ENCODE data around the gene TANC1. TPM values are rescaled to one million over a fixed set of nuclear protein-coding genes. Genes with fewer than 3 reads are reported as not detected.

Gene TANC1
- polyA plus RNA-seq, 1 donor from 2014 or later: 0.37 TPM

DNA sequence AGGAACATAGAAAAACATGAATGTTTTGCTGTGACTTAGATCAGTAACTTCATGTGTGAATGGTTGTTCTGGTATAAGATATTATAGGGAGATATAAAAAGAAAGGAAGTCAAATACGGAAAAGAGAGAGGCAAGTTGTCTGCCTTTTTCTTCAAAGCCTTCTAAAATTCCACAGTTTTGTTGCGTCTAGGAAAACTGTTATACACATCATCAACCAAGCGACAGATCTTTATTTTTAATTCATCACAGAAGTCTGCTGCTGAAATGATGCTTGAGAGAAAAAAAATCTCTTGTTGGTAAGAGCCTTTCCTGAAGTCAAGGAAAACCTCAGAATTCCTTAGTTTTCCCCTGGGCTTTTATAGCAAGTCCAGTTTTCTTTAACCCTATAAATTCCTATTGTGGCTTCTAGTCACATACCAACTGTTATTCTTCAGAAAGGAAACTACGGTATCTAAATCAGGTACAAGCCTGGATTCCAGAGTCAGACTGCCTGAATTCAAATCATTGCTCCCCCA is 36.3 kb upstream of the TANC1 start:
- no peaks in the 10 kb centered on the region for H3K79me2 ChIP-seq (replicated peaks; ENCODE audit: insufficient read depth, low read length)
- H3K9me2 ChIP-seq (ENCODE audit: insufficient read depth, low read length): no peaks in the 10 kb centered on the region
- H3K9ac ChIP-seq (ENCODE audit: low read length): no peak overlapping the region
- no peaks in the 10 kb centered on the region for H3K27me3 ChIP-seq (ENCODE audit: insufficient read depth, low read depth, low read length)
- H3K4me3 ChIP-seq (ENCODE audit: low read length): no peak overlapping the region
- H3K27ac ChIP-seq (ENCODE audit: low read length): no peak overlapping the region
- no peak overlapping the region for H3K4me2 ChIP-seq (ENCODE audit: low read length)
- H3F3A ChIP-seq (ENCODE audit: insufficient read depth, low read length, poor library complexity, severe bottlenecking): no peaks in the 10 kb centered on the region
- no peak overlapping the region for H2AFZ ChIP-seq (ENCODE audit: low read depth, low read length)
- no peaks in the 10 kb centered on the region for H4K20me1 ChIP-seq (ENCODE audit: insufficient read depth)
- H3K9me3 ChIP-seq (ENCODE audit: low read length): no peaks in the 10 kb centered on the region
- no peaks in the 10 kb centered on the region for H3K36me3 ChIP-seq (ENCODE audit: insufficient read depth, low read length)
- no peak for TF ChIP-seq POLR2AphosphoS5 (IDR thresholded peaks at IDR 0.05)
- TF ChIP-seq, protein P1, sequence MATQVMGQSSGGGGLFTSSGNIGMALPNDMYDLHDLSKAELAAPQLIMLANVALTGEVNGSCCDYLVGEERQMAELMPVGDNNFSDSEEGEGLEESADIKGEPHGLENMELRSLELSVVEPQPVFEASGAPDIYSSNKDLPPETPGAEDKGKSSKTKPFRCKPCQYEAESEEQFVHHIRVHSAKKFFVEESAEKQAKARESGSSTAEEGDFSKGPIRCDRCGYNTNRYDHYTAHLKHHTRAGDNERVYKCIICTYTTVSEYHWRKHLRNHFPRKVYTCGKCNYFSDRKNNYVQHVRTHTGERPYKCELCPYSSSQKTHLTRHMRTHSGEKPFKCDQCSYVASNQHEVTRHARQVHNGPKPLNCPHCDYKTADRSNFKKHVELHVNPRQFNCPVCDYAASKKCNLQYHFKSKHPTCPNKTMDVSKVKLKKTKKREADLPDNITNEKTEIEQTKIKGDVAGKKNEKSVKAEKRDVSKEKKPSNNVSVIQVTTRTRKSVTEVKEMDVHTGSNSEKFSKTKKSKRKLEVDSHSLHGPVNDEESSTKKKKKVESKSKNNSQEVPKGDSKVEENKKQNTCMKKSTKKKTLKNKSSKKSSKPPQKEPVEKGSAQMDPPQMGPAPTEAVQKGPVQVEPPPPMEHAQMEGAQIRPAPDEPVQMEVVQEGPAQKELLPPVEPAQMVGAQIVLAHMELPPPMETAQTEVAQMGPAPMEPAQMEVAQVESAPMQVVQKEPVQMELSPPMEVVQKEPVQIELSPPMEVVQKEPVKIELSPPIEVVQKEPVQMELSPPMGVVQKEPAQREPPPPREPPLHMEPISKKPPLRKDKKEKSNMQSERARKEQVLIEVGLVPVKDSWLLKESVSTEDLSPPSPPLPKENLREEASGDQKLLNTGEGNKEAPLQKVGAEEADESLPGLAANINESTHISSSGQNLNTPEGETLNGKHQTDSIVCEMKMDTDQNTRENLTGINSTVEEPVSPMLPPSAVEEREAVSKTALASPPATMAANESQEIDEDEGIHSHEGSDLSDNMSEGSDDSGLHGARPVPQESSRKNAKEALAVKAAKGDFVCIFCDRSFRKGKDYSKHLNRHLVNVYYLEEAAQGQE (IDR thresholded peaks at IDR 0.05; ENCODE audit: borderline replicate concordance): peak; percentile 35

- H3K4me2 ChIP-seq (ENCODE audit: low read length): no peak overlapping the region
- H3K36me3 ChIP-seq (ENCODE audit: insufficient read depth, low read length): no peaks in the 10 kb centered on the region
- no peak overlapping the region for H2AFZ ChIP-seq (ENCODE audit: low read depth, low read length)
- H3K27ac ChIP-seq (ENCODE audit: low read length): no peak overlapping the region
- no peak overlapping the region for H3K9ac ChIP-seq (ENCODE audit: low read length)
- no peaks in the 10 kb centered on the region for H3K9me2 ChIP-seq (ENCODE audit: insufficient read depth, low read length)
- no peaks in the 10 kb centered on the region for H3K27me3 ChIP-seq (ENCODE audit: insufficient read depth, low read depth, low read length)
- H3K4me3 ChIP-seq (ENCODE audit: low read length): no peak overlapping the region
- no peaks in the 10 kb centered on the region for H3K79me2 ChIP-seq (replicated peaks; ENCODE audit: insufficient read depth, low read length)
- TF ChIP-seq EZH2 (IDR thresholded peaks at IDR 0.05; ENCODE audit: borderline replicate concordance, insufficient read depth, low read length, poor library complexity, severe bottlenecking) (no peak), TAF1 (IDR thresholded peaks at IDR 0.05; ENCODE audit: low read depth) (no peak), POLR2AphosphoS5 (IDR thresholded peaks at IDR 0.05) (no peak), RAD21 (conservative IDR thresholded peaks at IDR 0.05) (no peak), EP300 (conservative IDR thresholded peaks at IDR 0.05; ENCODE audit: poor library complexity, severe bottlenecking) (no peak), SMC3 (conservative IDR thresholded peaks at IDR 0.05; ENCODE audit: poor library complexity) (no peak), MXI1 (conservative IDR thresholded peaks at IDR 0.05; ENCODE audit: poor library complexity, severe bottlenecking) (no peak)
- TF ChIP-seq, protein P2, sequence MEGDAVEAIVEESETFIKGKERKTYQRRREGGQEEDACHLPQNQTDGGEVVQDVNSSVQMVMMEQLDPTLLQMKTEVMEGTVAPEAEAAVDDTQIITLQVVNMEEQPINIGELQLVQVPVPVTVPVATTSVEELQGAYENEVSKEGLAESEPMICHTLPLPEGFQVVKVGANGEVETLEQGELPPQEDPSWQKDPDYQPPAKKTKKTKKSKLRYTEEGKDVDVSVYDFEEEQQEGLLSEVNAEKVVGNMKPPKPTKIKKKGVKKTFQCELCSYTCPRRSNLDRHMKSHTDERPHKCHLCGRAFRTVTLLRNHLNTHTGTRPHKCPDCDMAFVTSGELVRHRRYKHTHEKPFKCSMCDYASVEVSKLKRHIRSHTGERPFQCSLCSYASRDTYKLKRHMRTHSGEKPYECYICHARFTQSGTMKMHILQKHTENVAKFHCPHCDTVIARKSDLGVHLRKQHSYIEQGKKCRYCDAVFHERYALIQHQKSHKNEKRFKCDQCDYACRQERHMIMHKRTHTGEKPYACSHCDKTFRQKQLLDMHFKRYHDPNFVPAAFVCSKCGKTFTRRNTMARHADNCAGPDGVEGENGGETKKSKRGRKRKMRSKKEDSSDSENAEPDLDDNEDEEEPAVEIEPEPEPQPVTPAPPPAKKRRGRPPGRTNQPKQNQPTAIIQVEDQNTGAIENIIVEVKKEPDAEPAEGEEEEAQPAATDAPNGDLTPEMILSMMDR (IDR thresholded peaks at IDR 0.05; ENCODE audit: poor library complexity, severe bottlenecking): no peak
- TF ChIP-seq, protein P1 (IDR thresholded peaks at IDR 0.05; ENCODE audit: borderline replicate concordance): no peak
- no peaks in the 10 kb centered on the region for H4K20me1 ChIP-seq (ENCODE audit: insufficient read depth)
- H3F3A ChIP-seq (ENCODE audit: insufficient read depth, low read length, poor library complexity, severe bottlenecking): no peaks in the 10 kb centered on the region
- no peaks in the 10 kb centered on the region for H3K9me3 ChIP-seq (ENCODE audit: low read length)
Measured at GRCh38 chr2:158934170-158934569, 34.3 kb upstream of the TANC1 start.

All from neural cell (in vitro differentiated cells).